GM23338 (cell line): ENCODE measurements around the gene TRPM3.

Experiments
- ETS1 ChIP-seq: IDR thresholded peaks from 2 replicates; pipeline ENCODE4 v1.6.1; 2016; ENCODE audit warnings: antibody characterized with exemption
- JUNB ChIP-seq: IDR thresholded peaks from one replicate; pipeline ENCODE4 v1.6.1; 2016; ENCODE audit warnings: antibody characterized with exemption; ENCODE audit not compliant: unreplicated experiment
- TF ChIP-seq, protein P1 (sequence below), 2 experiments: fragments of 200-600 bp in 1 of 2; sonication (generic) in 1 of 2; conservative IDR thresholded peaks; 2 replicates each; pipeline versions ENCODE4 v1.5.1 to v1.6.1; 2016 to 2017; ENCODE audit warnings: antibody characterized with exemption in 2 of 2, low read depth in 2 of 2, mild to moderate bottlenecking in 2 of 2, moderate library complexity in 1 of 2

DNA sequence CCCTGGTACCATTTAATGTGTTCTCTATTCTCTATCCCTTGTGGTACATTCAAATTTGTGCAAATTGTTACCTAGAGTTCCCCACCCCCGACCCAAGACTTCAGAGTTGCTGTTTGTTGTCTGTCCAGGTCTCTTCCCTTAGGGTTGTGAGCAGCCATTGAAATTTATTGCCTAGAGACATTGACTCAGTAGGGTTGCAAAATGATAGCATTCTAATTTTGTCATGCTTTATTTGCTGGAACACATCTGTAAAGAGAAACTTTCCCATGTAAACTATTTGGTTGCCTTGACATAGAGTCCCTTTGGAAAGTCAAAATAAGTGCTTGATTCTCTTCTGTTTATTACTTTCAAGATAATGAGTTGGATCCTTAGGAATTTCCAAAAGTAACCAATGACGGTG is 615.3 kb downstream of the TRPM3 start:
- TF ChIP-seq, protein P1, sequence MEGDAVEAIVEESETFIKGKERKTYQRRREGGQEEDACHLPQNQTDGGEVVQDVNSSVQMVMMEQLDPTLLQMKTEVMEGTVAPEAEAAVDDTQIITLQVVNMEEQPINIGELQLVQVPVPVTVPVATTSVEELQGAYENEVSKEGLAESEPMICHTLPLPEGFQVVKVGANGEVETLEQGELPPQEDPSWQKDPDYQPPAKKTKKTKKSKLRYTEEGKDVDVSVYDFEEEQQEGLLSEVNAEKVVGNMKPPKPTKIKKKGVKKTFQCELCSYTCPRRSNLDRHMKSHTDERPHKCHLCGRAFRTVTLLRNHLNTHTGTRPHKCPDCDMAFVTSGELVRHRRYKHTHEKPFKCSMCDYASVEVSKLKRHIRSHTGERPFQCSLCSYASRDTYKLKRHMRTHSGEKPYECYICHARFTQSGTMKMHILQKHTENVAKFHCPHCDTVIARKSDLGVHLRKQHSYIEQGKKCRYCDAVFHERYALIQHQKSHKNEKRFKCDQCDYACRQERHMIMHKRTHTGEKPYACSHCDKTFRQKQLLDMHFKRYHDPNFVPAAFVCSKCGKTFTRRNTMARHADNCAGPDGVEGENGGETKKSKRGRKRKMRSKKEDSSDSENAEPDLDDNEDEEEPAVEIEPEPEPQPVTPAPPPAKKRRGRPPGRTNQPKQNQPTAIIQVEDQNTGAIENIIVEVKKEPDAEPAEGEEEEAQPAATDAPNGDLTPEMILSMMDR (conservative IDR thresholded peaks at IDR 0.05; ENCODE audit: low read depth in 2 of 2): no peak
- no peak for TF ChIP-seq ETS1
- TF ChIP-seq JUNB: no peak
